T-cell (primary cell): ENCODE data around the gene PYM1. TPM values are rescaled to one million over a fixed set of nuclear protein-coding genes. Genes with fewer than 3 reads are reported as not detected.
"Not testable (repeated sequence)": the region's sequence is repeated elsewhere in the genome, so short reads cannot be mapped to it uniquely, and the experiment has no call there.

ENCODE experiments used
- ATAC-seq, 4 experiments: fragments of 200-7000 bp in 3 of 4; fragments of 150-1000 bp in 1 of 4; cut with Tn5 transposase; replicated peaks in 1 of 4; 1 replicate in 3 of 4; 2 replicates in 1 of 4; pipeline ENCODE4 v1.10.0; 2021; ENCODE audit warnings: moderate library complexity in 3 of 4, mild to moderate bottlenecking in 2 of 4, moderate number of reproducible peaks in 1 of 4
- CTCF ChIA-PET, 2 donors: fragments of 300-600 bp; sonication (Branson Sonifier 250); formaldehyde crosslinking; loops; one replicate each; lab custom pipeline; 2022; ENCODE audit warnings: antibody characterized with exemption in 2 of 2; lab: Charles Lee
- POLR2A ChIA-PET, 2 donors: fragments of 300-600 bp; sonication (Branson Sonifier 250); formaldehyde crosslinking; loops; one replicate each; lab custom pipeline; 2022; ENCODE audit warnings: antibody characterized with exemption in 2 of 2; lab: Charles Lee
- DNase-seq, 35 experiments: peaks; one replicate each; pipeline versions ENCODE4 v3.0.0 to v3.0.0-alpha.2; 2013 to 2023
- H3K27ac ChIP-seq: one replicate; pipeline ENCODE4 v1.5.1; 2013; ENCODE audit warnings: low read length
- H3K27me3 ChIP-seq, 2 experiments: replicated peaks in 1 of 2; 1 replicate in 1 of 2; 2 replicates in 1 of 2; pipeline versions ENCODE4 v1.6.1 to v1.7.0; 2013; ENCODE audit warnings: low read length in 1 of 2, mixed read lengths in 1 of 2; ENCODE audit not compliant: control insufficient read depth in 2 of 2, insufficient read depth in 2 of 2; ENCODE audit errors: extremely low read depth in 1 of 2
- H3K36me3 ChIP-seq, 2 donors: 1 replicate in 1 of 2; 2 replicates in 1 of 2; pipeline versions ENCODE4 v1.6.1 to v1.7.0; 2013; ENCODE audit warnings: low read length in 1 of 2; ENCODE audit not compliant: control insufficient read depth in 2 of 2, insufficient read depth in 1 of 2; ENCODE audit errors: extremely low read depth in 1 of 2
- H3K4me1 ChIP-seq, 2 experiments: 1 replicate in 1 of 2; 2 replicates in 1 of 2; pipeline versions ENCODE4 v1.6.1 to v1.7.0; 2013; ENCODE audit warnings: low read length in 2 of 2, mixed read lengths in 1 of 2; ENCODE audit not compliant: insufficient read depth in 2 of 2, control insufficient read depth in 1 of 2; ENCODE audit errors: extremely low read depth in 1 of 2
- H3K4me3 ChIP-seq, 2 donors: 1 replicate in 1 of 2; 2 replicates in 1 of 2; pipeline versions ENCODE4 v1.5.1 to v1.7.0; 2013; ENCODE audit warnings: mild to moderate bottlenecking in 2 of 2, low read length in 1 of 2, moderate library complexity in 1 of 2; ENCODE audit not compliant: control insufficient read depth in 1 of 2; ENCODE audit errors: extremely low read depth in 1 of 2
- H3K9me3 ChIP-seq: 2 replicates; pipeline ENCODE4 v1.7.0; 2013
- H3K27ac Mint-ChIP-seq, 2 donors: one replicate each; pipeline ENCODE4 v1.8.0; 2020 to 2021; ENCODE audit warnings: mild to moderate bottlenecking in 2 of 2, mixed read lengths in 2 of 2
- H3K27me3 Mint-ChIP-seq, 2 donors: one replicate each; pipeline ENCODE4 v1.8.0; 2021 to 2022; ENCODE audit warnings: mixed read lengths in 2 of 2
- H3K36me3 Mint-ChIP-seq: one replicate; pipeline ENCODE4 v1.8.0; 2021; ENCODE audit warnings: mixed read lengths
- H3K4me1 Mint-ChIP-seq, 3 donors: one replicate each; pipeline ENCODE4 v1.8.0; 2020 to 2022; ENCODE audit warnings: mixed read lengths in 3 of 3, mild to moderate bottlenecking in 1 of 3
- H3K4me3 Mint-ChIP-seq, 3 donors: one replicate each; pipeline ENCODE4 v1.8.0; 2020 to 2022; ENCODE audit warnings: mild to moderate bottlenecking in 3 of 3, mixed read lengths in 3 of 3, moderate library complexity in 3 of 3
- H3K9me3 Mint-ChIP-seq, 3 donors: one replicate each; pipeline ENCODE4 v1.8.0; 2020 to 2022; ENCODE audit warnings: mixed read lengths in 3 of 3
- WGBS: methylation state at CpG from one replicate; pipeline ENCODE4 v1.1.5; 2013; ENCODE audit warnings: missing lambda C conversion rate; ENCODE audit not compliant: insufficient coverage; 5-methylcytosine and 5-hydroxymethylcytosine counted together
- total RNA-seq, 35 experiments: library from RNA in 6 of 35; stranded (reverse) in 6 of 35; fragments of 120-200 nt in 1 of 35; gene quantifications; one replicate each; pipeline versions ENCODE4 v1.2.1 to v1.2.4 and lab custom pipeline; 2013 to 2026

Gene PYM1
- total RNA-seq, 5 donors from 2014 or later (not counting 1 experiment from before 2014, with no cell fraction given), result 21.7 to 40.9 (median 30.7) TPM

DNA sequence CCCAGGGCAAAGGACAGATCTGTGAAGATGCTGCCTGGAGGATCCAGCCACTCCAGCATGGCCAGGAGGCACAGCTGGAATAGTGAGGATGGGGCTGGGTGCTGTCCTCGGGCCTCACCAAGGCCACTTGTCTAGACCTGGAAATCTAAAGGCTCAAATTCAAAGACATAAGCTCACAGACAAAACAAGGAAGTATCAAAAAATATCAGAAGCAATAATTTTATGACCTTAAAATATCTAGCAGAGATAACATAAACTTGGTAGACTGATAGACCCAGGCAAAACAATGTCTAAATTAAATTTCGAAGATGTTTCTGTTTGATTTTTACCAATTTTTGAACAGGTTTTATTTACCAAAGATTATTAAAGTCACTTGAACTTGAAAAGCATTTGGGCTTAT is 62.4 kb downstream of the PYM1 start:
- Histone ChIP-seq H3K27me3 (no peaks in the 10 kb centered on the region), H3K36me3 (no peaks in the 10 kb centered on the region), H3K9me3 (no peaks in the 10 kb centered on the region), H3K27ac (no peak overlapping the region), H3K4me1 (no peaks in the 10 kb centered on the region), H3K4me3 (no peak overlapping the region)
- no peak overlapping the region for H3K4me3 Mint-ChIP-seq
- H3K4me1 Mint-ChIP-seq, result no peaks in the 10 kb centered on the region
- ATAC-seq, result no peak
- ChIA-PET POLR2A (no interaction called here), CTCF (interaction anchor here in 1 of 2 donors (0.6 kb wide), 1 partner anchor 204 kb away, joined by 3 read pairs; no protein-coding TSS in a partner anchor)
- DNase-seq, result no peak
- H3K36me3 Mint-ChIP-seq, result peaks cover 3% of the 10 kb centered on the region
- no peak overlapping the region for H3K27ac Mint-ChIP-seq
- no CpG with 5 or more reads among the region's 2 CpGs for WGBS
- H3K27me3 Mint-ChIP-seq, result no peaks in the 10 kb centered on the region
- peaks cover 0 to 4% (median 4%) of the 10 kb centered on the region in 3 donors for H3K9me3 Mint-ChIP-seq

DNA sequence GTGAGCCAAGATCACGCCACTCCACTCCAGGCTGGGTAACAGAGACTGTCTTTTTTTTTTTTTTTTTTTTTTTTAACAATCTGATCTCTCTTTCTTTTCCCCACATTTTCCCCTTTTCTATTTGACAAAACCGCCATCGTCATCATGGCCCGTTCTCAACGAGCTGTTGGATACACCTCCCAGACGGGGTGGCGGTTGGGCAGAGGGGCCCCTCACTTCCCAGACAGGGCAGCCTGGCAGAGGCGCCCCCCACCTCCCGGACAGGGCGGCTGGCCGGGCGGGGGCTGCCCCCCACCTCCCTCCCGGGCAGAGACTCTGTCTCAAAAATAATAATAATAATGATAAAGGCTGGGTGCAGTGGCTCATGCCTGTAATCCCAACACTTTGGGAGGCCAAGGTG is 64.8 kb downstream of the PYM1 start:
- H3K27me3 Mint-ChIP-seq, CTCF ChIA-PET, H3K27ac ChIP-seq, ATAC-seq, H3K36me3 ChIP-seq, H3K27ac Mint-ChIP-seq, H3K9me3 ChIP-seq, H3K4me1 Mint-ChIP-seq, H3K9me3 Mint-ChIP-seq, POLR2A ChIA-PET, H3K27me3 ChIP-seq, DNase-seq, H3K4me3 ChIP-seq, H3K4me3 Mint-ChIP-seq, H3K4me1 ChIP-seq, H3K36me3 Mint-ChIP-seq: not testable (repeated sequence)
- WGBS, result 93% methylated on average over 7 of the region's 13 CpGs

DNA sequence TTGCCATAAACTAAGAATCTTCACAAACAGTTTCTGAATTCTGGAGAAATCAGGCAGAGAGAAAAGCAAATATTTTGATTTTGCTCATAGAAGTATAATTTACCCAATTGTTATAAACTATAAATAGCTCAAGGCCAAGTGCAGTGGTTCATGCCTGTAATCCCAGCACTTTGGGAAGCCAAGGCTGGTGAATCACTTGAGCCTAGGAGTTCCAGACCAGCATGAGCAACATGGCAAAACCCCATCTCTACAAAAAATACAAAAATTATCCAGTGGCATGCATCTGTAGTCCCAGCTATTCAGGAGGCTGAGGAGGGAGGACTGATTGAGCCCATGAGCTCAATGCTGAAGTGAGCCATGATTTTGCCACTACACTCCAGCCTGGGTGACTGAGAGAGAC is 65.4 kb downstream of the PYM1 start:
- Histone ChIP-seq H3K4me3 (no peak overlapping the region), H3K27me3 (no peaks in the 10 kb centered on the region), H3K27ac (no peak overlapping the region), H3K4me1 (no peaks in the 10 kb centered on the region), H3K9me3 (no peaks in the 10 kb centered on the region), H3K36me3 (no peaks in the 10 kb centered on the region)
- ChIA-PET POLR2A (no interaction called here), CTCF (interaction anchor here in 1 of 2 donors (0.7 kb wide), 1 partner anchor 76 kb away, joined by 3 read pairs; no protein-coding TSS in a partner anchor)
- peaks cover 0 to 4% (median 4%) of the 10 kb centered on the region in 3 donors for H3K9me3 Mint-ChIP-seq
- H3K4me3 Mint-ChIP-seq, result no peak overlapping the region
- H3K27me3 Mint-ChIP-seq, result no peaks in the 10 kb centered on the region
- H3K4me1 Mint-ChIP-seq, result no peaks in the 10 kb centered on the region
- ATAC-seq (no peak), DNase-seq (no peak)
- peaks cover 3% of the 10 kb centered on the region for H3K36me3 Mint-ChIP-seq
- H3K27ac Mint-ChIP-seq, result no peak overlapping the region

DNA sequence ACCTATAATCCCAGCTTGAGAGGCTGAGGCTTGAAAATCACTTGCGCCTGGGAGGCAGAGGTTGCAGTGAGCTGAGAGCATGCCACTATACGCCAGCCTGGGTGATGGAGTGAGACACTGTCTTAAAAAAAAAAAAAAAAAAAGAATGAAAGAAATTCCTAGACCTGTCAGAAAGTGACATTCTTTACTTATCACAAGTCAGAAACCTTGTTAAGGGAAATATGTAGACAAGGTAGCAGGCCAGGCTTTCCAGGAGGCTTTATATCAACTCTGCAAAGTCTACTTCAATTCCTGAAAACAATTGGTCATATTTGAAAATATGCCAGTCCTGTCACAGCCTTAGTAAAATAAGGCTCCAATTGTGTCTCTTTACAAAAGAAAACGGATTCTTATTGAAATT is 65.8 kb downstream of the PYM1 start:
- H3K36me3 ChIP-seq, result no peaks in the 10 kb centered on the region
- Mint-ChIP-seq H3K9me3 (peaks cover 0 to 4% (median 4%) of the 10 kb centered on the region in 3 donors), H3K27ac (no peak overlapping the region), H3K4me1 (no peaks in the 10 kb centered on the region), H3K27me3 (no peaks in the 10 kb centered on the region), H3K4me3 (no peak overlapping the region), H3K36me3 (peaks cover 3% of the 10 kb centered on the region)
- no CpG with 5 or more reads among the region's 3 CpGs for WGBS
- no peak overlapping the region for H3K4me3 ChIP-seq
- CTCF ChIA-PET, result interaction anchor here in 1 of 2 donors (0.7 kb wide), 1 partner anchor 76 kb away, joined by 3 read pairs; no protein-coding TSS in a partner anchor
- H3K9me3 ChIP-seq, result no peaks in the 10 kb centered on the region
- H3K27me3 ChIP-seq, result no peaks in the 10 kb centered on the region
- H3K4me1 ChIP-seq, result no peaks in the 10 kb centered on the region
- POLR2A ChIA-PET, result no interaction called here
- DNase-seq (no peak), ATAC-seq (no peak)
- H3K27ac ChIP-seq, result no peak overlapping the region

DNA sequence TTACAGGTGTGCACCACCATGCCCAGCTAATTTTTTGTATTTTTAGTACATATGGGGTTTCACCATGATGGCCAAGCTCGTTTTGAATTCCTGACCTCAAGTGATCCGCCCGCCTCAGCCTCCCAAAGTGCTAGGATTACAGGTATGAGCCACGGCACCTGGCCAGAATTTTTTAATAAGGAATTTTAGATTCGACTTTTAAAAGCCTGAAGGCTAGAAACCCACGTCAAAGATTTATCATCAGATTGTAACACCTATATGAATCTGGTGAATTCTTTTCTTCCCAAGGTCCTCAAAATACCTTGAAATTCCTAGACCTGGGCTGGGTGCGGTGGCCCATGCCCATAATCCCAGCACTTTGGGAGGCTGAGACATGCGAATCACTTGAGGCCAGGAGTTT is 66.3 kb downstream of the PYM1 start:
- Mint-ChIP-seq H3K4me1 (no peaks in the 10 kb centered on the region), H3K9me3 (peaks cover 0 to 4% (median 4%) of the 10 kb centered on the region in 3 donors), H3K27me3 (no peaks in the 10 kb centered on the region), H3K36me3 (peaks cover 3% of the 10 kb centered on the region), H3K4me3 (no peak overlapping the region), H3K27ac (no peak overlapping the region)
- WGBS, result 84% methylated on average over 7 of the region's 8 CpGs
- ChIA-PET CTCF (no interaction called here), POLR2A (no interaction called here)
- Histone ChIP-seq H3K27me3 (no peaks in the 10 kb centered on the region), H3K4me3 (no peak overlapping the region), H3K9me3 (no peaks in the 10 kb centered on the region), H3K36me3 (no peaks in the 10 kb centered on the region), H3K4me1 (no peaks in the 10 kb centered on the region), H3K27ac (no peak overlapping the region)
- no peak for DNase-seq
- no peak for ATAC-seq

DNA sequence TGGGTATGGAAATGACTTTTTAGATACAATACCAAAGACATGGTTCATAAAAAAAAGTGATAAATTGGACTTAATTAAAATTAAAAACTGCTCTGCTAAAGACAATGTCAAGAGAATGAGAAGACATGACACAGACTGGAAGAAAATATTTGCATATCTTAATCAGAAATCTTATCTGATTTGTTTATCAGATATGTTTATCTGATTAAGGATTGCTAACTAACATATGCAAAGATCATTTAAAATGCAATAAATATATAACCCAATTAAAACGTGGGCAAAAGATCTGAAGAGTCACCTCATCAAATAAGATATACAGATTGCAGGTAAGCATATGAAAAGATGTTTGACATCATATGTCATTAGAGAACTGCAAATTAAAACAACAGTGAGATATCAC is 75.0 kb downstream of the PYM1 start:
- Histone ChIP-seq H3K27ac (no peak overlapping the region), H3K4me1 (no peaks in the 10 kb centered on the region), H3K36me3 (no peaks in the 10 kb centered on the region), H3K4me3 (no peak overlapping the region), H3K27me3 (no peaks in the 10 kb centered on the region), H3K9me3 (no peaks in the 10 kb centered on the region)
- WGBS, result no CpG with 5 or more reads among the region's 1 CpG
- Mint-ChIP-seq H3K27me3 (peaks cover 0 to 25% of the 10 kb centered on the region in 2 donors), H3K9me3 (no peaks in the 10 kb centered on the region), H3K27ac (no peak overlapping the region), H3K4me1 (no peaks in the 10 kb centered on the region), H3K36me3 (no peaks in the 10 kb centered on the region), H3K4me3 (no peak overlapping the region)
- DNase-seq (no peak), ATAC-seq (no peak)
- POLR2A ChIA-PET, result no interaction called here
- CTCF ChIA-PET, result interaction anchor here in 1 of 2 donors (0.6 kb wide), 1 partner anchor 721 kb away, joined by 3 read pairs; no protein-coding TSS in a partner anchor
